Thyroid gland (tissue), 4 donors: ENCODE data around the gene FTH1. TPM values are rescaled to one million over a fixed set of nuclear protein-coding genes. Genes with fewer than 3 reads are reported as not detected.

Experiments used
- DNase-seq, 2 donors: peaks; one replicate each; pipeline ENCODE4 v3.0.0-alpha.2; 2019
- H3K27ac ChIP-seq, 3 donors: fragments of 200-600 bp; sonication (generic); 1 replicate in 2 of 3; 2 replicates in 1 of 3; pipeline ENCODE4 v1.5.1; 2016 to 2019; ENCODE audit warnings: mild to moderate bottlenecking in 1 of 3, moderate library complexity in 1 of 3
- H3K27me3 ChIP-seq: fragments of 200-600 bp; sonication (generic); one replicate; pipeline ENCODE4 v1.5.1; 2019
- H3K36me3 ChIP-seq, 2 donors: fragments of 200-600 bp; sonication (generic); one replicate each; pipeline ENCODE4 v1.5.1; 2016 to 2019
- H3K4me1 ChIP-seq, 2 donors: fragments of 200-600 bp; sonication (generic); one replicate each; pipeline ENCODE4 v1.5.1; 2017 to 2019
- H3K4me3 ChIP-seq, 3 donors: fragments of 200-600 bp; sonication (generic); replicated peaks in 1 of 3; 1 replicate in 2 of 3; 2 replicates in 1 of 3; pipeline ENCODE4 v1.5.1; 2016; ENCODE audit warnings: mild to moderate bottlenecking in 1 of 3
- H3K9me3 ChIP-seq: fragments of 200-600 bp; sonication (generic); one replicate; pipeline ENCODE4 v1.5.1; 2017
- CTCF ChIP-seq, 6 experiments: fragments of 200-600 bp in 3 of 6; fragments of 450-650 bp in 3 of 6; sonication (generic) in 3 of 6; IDR thresholded peaks; one replicate each; pipeline ENCODE4 v1.5.1; 2016 to 2019; ENCODE audit warnings: antibody characterized with exemption in 6 of 6, mild to moderate bottlenecking in 2 of 6, inconsistent platforms in 1 of 6, moderate library complexity in 1 of 6
- POLR2A ChIP-seq, 2 donors: fragments of 450-650 bp; IDR thresholded peaks; one replicate each; pipeline ENCODE4 v1.6.1; 2017; ENCODE audit warnings: antibody characterized with exemption in 2 of 2, mild to moderate bottlenecking in 2 of 2, moderate library complexity in 1 of 2
- WGBS, 2 donors: methylation state at CpG; one replicate each; pipeline ENCODE4 v1.1.5; 2017; 5-methylcytosine and 5-hydroxymethylcytosine counted together
- intact Hi-C: fragments of 100-400 bp; cut with DNase I; formaldehyde crosslinking; loops from one replicate; pipeline ENCODE4 v1.15.1; 2023
- total RNA-seq, 4 donors: library from RNA; depleted of rRNA; stranded (reverse); fragments of >200 nt; gene quantifications; one replicate each; pipeline ENCODE4 v1.2.3, GENCODE V29; 2016

Gene FTH1
- total RNA-seq, 4 donors from 2014 or later = 2,377 to 4,120 (median 2,918) TPM

GRCh38 chr11:61959114-61959513, 8.3 kb downstream of the FTH1 start:
- Histone ChIP-seq H3K4me1 (peaks cover 14 to 36% of the 10 kb centered on the region in 2 donors), H3K36me3 (peaks cover 2 to 9% of the 10 kb centered on the region in 2 donors), H3K27ac (no peak overlapping the region), H3K9me3 (no peaks in the 10 kb centered on the region), H3K27me3 (no peaks in the 10 kb centered on the region), H3K4me3 (no peak overlapping the region)
- WGBS, 2 donors = 39 to 47% methylated on average over 2 of the region's 2 CpGs
- DNase-seq = no peak
- TF ChIP-seq CTCF (IDR thresholded peaks at IDR 0.05) = peak in 1 of 6 experiments; percentile 7
- TF ChIP-seq POLR2A (IDR thresholded peaks at IDR 0.05) = no peak
- intact Hi-C loops = no loop called here

- DNase-seq = no peak
- intact Hi-C loops = no loop called here
- H3K9me3 ChIP-seq = no peaks in the 10 kb centered on the region
- 62 to 65% methylated on average over 3 of the region's 3 CpGs for WGBS, 2 donors
- no peaks in the 10 kb centered on the region for H3K27me3 ChIP-seq
- no peak overlapping the region for H3K27ac ChIP-seq
- H3K4me1 ChIP-seq = peaks cover 9 to 31% of the 10 kb centered on the region in 2 donors
- H3K4me3 ChIP-seq = no peak overlapping the region
- peaks cover 0 to 4% of the 10 kb centered on the region in 2 donors for H3K36me3 ChIP-seq
- TF ChIP-seq CTCF (IDR thresholded peaks at IDR 0.05) (no peak), POLR2A (IDR thresholded peaks at IDR 0.05) (no peak)
These were observed 8.8 kb downstream of the FTH1 start for GRCh38 chr11:61958590-61958989.

GRCh38 chr11:61957021-61957770, 10.2 kb downstream of the FTH1 start:
- Histone ChIP-seq H3K4me1 (peaks cover 7 to 17% of the 10 kb centered on the region in 2 donors), H3K9me3 (no peaks in the 10 kb centered on the region), H3K4me3 (no peak overlapping the region), H3K27me3 (no peaks in the 10 kb centered on the region), H3K36me3 (no peaks in the 10 kb centered on the region), H3K27ac (no peak overlapping the region)
- no peak for DNase-seq
- TF ChIP-seq POLR2A (IDR thresholded peaks at IDR 0.05) (no peak), CTCF (IDR thresholded peaks at IDR 0.05) (no peak)
- WGBS, 2 donors = 93% methylated on average over 5 to 7 of the region's 7 CpGs
- intact Hi-C loops = no loop called here

- H3K36me3 ChIP-seq = no peaks in the 10 kb centered on the region
- peak overlapping the region in 1 of 3 donors; percentile 32 for H3K4me3 ChIP-seq
- no peaks in the 10 kb centered on the region for H3K27me3 ChIP-seq
- H3K9me3 ChIP-seq = no peaks in the 10 kb centered on the region
- peaks cover 7 to 15% of the 10 kb centered on the region in 2 donors for H3K4me1 ChIP-seq
- intact Hi-C loops = no loop called here
- WGBS, 2 donors = 93 to 94% methylated on average over 19 to 20 of the region's 20 CpGs
- DNase-seq = no peak
- H3K27ac ChIP-seq = peak overlapping the region in 1 of 3 donors; percentile 61
- TF ChIP-seq CTCF (IDR thresholded peaks at IDR 0.05) (no peak), POLR2A (IDR thresholded peaks at IDR 0.05) (no peak)
These were observed 11.0 kb downstream of the FTH1 start for GRCh38 chr11:61956191-61957020.
